Fibroblast of the aortic adventitia (primary cell): ENCODE measurements around the gene TMEM151B. TPM values are rescaled to one million over a fixed set of nuclear protein-coding genes. Genes with fewer than 3 reads are reported as not detected.

Experiments used
- DNase-seq: peaks from one replicate; pipeline ENCODE4 v3.0.0-alpha.2; 2010; ENCODE audit warnings: low read depth
- H3K4me3 ChIP-seq: 2 replicates; pipeline ENCODE4 v1.5.1; 2011; ENCODE audit warnings: low read depth, mild to moderate bottlenecking, control low read depth, low read length, moderate library complexity
- CTCF ChIP-seq: IDR thresholded peaks from 2 replicates; pipeline ENCODE4 v1.5.1; 2011; ENCODE audit warnings: mild to moderate bottlenecking, low read length, control low read depth, inconsistent platforms; ENCODE audit not compliant: insufficient read depth
- total RNA-seq: library from RNA; depleted of rRNA; stranded (reverse); fragments of >200 nt; gene quantifications from 2 replicates; pipeline ENCODE4 v1.2.3, GENCODE V29; 2012; ENCODE audit warnings: low replicate concordance

Gene TMEM151B
- total RNA-seq, 1 donor = not detected

GRCh38 chr6:44285552-44286284 lies 15.5 kb downstream of the TMEM151B start:
- DNase-seq = peak; percentile 19
- H3K4me3 ChIP-seq = no peak overlapping the region
- TF ChIP-seq CTCF = no peak

GRCh38 chr6:44286285-44286565 lies 16.0 kb downstream of the TMEM151B start:
- H3K4me3 ChIP-seq = no peak overlapping the region
- no peak for TF ChIP-seq CTCF
- no peak for DNase-seq

GRCh38 chr6:44286747-44287146 lies 16.5 kb downstream of the TMEM151B start:
- DNase-seq = no peak
- TF ChIP-seq CTCF = no peak
- H3K4me3 ChIP-seq = no peak overlapping the region

GRCh38 chr6:44289726-44290260 lies 19.5 kb downstream of the TMEM151B start:
- DNase-seq = no peak
- no peak overlapping the region for H3K4me3 ChIP-seq
- TF ChIP-seq CTCF = no peak

GRCh38 chr6:44291841-44292240 lies 21.6 kb downstream of the TMEM151B start:
- no peak for TF ChIP-seq CTCF
- no peak for DNase-seq
- no peak overlapping the region for H3K4me3 ChIP-seq

GRCh38 chr6:44292661-44293365 lies 22.6 kb downstream of the TMEM151B start:
- TF ChIP-seq CTCF = no peak
- DNase-seq = no peak
- H3K4me3 ChIP-seq = no peak overlapping the region
